Tibial artery (tissue), 4 donors: ENCODE measurements around the gene PPP4R2.

Source experiments
- DNase-seq, 2 donors: peaks; one replicate each; pipeline ENCODE4 v3.0.0-alpha.2; 2019
- H3K27ac ChIP-seq, 2 donors: fragments of 200-600 bp; sonication (generic) in 1 of 2; 1 replicate in 1 of 2; 2 replicates in 1 of 2; pipeline ENCODE4 v1.5.1; 2018 to 2019; ENCODE audit warnings: mild to moderate bottlenecking in 1 of 2
- H3K27me3 ChIP-seq, 2 donors: fragments of 200-600 bp; sonication (generic) in 1 of 2; one replicate each; pipeline versions ENCODE4 v1.5.1 to v1.6.0; 2016 to 2019
- H3K36me3 ChIP-seq, 3 donors: fragments of 200-600 bp; sonication (generic) in 2 of 3; one replicate each; pipeline ENCODE4 v1.5.1; 2016 to 2019; ENCODE audit warnings: mild to moderate bottlenecking in 2 of 3
- H3K4me1 ChIP-seq, 4 donors: fragments of 200-600 bp; sonication (generic) in 2 of 4; 1 replicate in 3 of 4; 2 replicates in 1 of 4; pipeline ENCODE4 v1.5.1; 2016 to 2019
- H3K4me3 ChIP-seq, 2 donors: fragments of 200-600 bp; sonication (generic) in 1 of 2; 1 replicate in 1 of 2; 2 replicates in 1 of 2; pipeline ENCODE4 v1.5.1; 2018 to 2019; ENCODE audit warnings: mild to moderate bottlenecking in 2 of 2
- H3K9me3 ChIP-seq, 3 donors: fragments of 200-600 bp; sonication (generic) in 1 of 3; one replicate each; pipeline ENCODE4 v1.5.1; 2016 to 2019
- intact Hi-C: fragments of 100-400 bp; cut with DNase I; formaldehyde crosslinking; loops from one replicate; pipeline ENCODE4 v1.15.0; 2023; ENCODE audit warnings: low total_unique reads
- TF ChIP-seq, protein P1 (sequence below), 2 experiments: fragments of 200-600 bp in 1 of 2; fragments of 450-650 bp in 1 of 2; IDR thresholded peaks; one replicate each; pipeline ENCODE4 v1.5.1; 2017 to 2019; ENCODE audit warnings: antibody characterized with exemption in 2 of 2, mild to moderate bottlenecking in 1 of 2, moderate library complexity in 1 of 2

PPP4R2 gene

DNA sequence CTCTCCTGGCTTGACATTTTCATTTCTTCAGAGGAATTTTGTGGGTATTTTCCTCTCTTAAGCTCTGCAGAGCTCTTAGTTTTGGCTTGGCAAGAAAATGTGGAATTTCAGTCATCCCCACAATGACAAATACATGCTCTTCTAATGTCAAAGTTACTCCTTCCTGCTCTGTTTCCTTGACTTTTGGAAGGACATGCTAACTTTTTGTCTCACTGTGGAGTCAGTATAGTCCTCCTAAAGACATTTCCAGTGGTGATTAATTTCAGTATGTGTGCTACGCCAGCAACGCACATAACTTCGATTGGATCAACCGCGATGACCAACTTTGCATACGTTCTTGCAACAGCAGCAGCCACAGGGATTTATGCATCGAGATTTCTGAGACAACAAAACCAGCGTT, 78.2 kb downstream of the PPP4R2 start:
- no peak for DNase-seq
- H3K27me3 ChIP-seq = no peaks in the 10 kb centered on the region
- H3K36me3 ChIP-seq = no peaks in the 10 kb centered on the region
- H3K4me3 ChIP-seq = no peak overlapping the region
- intact Hi-C loops = no loop called here
- H3K9me3 ChIP-seq = no peaks in the 10 kb centered on the region
- TF ChIP-seq, protein P1, sequence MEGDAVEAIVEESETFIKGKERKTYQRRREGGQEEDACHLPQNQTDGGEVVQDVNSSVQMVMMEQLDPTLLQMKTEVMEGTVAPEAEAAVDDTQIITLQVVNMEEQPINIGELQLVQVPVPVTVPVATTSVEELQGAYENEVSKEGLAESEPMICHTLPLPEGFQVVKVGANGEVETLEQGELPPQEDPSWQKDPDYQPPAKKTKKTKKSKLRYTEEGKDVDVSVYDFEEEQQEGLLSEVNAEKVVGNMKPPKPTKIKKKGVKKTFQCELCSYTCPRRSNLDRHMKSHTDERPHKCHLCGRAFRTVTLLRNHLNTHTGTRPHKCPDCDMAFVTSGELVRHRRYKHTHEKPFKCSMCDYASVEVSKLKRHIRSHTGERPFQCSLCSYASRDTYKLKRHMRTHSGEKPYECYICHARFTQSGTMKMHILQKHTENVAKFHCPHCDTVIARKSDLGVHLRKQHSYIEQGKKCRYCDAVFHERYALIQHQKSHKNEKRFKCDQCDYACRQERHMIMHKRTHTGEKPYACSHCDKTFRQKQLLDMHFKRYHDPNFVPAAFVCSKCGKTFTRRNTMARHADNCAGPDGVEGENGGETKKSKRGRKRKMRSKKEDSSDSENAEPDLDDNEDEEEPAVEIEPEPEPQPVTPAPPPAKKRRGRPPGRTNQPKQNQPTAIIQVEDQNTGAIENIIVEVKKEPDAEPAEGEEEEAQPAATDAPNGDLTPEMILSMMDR (IDR thresholded peaks at IDR 0.05) = no peak
- H3K4me1 ChIP-seq = peaks cover 0 to 18% (median 10%) of the 10 kb centered on the region in 4 donors
- H3K27ac ChIP-seq = no peak overlapping the region

DNA sequence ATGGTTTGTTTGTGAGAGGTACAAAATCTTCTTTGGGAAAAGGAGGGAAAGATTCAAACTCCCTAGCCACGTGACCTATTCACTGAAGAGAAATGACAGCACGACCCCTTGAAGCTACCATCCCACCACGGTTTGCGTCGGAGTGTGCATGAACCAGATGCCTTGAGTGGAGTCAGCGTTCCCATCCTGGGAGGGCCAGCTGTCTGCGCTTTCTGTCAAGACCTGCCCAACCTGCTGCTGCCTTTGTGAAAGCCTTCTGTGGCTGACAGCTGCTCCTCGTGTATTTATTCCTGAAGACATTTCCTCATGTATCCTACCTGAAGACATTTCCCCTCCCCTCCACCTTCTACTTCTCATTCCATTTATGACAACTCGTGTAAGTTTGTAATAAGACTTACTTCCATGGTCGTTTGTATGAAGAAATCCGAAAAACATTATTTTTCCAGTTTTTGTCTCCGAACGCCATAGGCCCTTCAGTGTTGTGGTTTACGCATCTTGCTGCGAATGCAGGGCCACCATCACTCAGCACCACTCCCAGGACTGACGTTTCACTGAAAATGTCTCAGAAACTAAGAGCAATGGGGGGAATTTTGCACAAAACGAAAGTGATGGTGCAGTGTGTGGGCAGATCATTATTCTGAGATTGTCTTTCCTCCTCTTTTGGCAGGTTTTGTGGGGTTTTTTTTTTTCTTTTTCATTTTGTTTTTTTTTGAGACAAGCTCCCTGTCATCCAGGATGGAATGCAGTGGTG, 83.8 kb downstream of the PPP4R2 start:
- Histone ChIP-seq H3K36me3 (no peaks in the 10 kb centered on the region), H3K27ac (no peak overlapping the region), H3K4me1 (no peaks in the 10 kb centered on the region), H3K4me3 (no peak overlapping the region), H3K9me3 (no peaks in the 10 kb centered on the region), H3K27me3 (no peaks in the 10 kb centered on the region)
- intact Hi-C loops = loop anchor here (10.0 kb wide), 1 partner anchor 136 kb away; no protein-coding TSS in a partner anchor
- TF ChIP-seq, protein P1 (IDR thresholded peaks at IDR 0.05) = no peak
- DNase-seq = no peak

DNA sequence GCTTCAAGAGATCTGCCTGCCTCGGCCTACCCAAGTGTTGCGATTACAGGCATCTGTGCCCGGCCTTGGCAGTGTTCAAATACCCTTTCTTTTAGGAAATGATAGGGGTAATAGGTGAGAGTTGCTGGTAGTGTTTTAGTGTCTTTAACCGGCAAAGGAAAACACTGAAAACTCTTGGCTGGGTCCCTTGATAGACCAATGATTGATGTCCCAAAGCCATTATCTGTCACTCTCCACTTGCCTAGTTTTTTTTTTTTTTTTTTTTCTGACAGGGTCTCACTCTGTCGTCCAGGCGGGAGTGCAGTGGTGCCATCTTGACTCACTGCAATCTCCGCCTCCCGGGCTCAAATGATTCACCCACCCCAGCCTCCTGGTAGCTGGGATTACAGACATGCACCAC, 84.5 kb downstream of the PPP4R2 start:
- no peak overlapping the region for H3K4me3 ChIP-seq
- no peaks in the 10 kb centered on the region for H3K9me3 ChIP-seq
- no peaks in the 10 kb centered on the region for H3K36me3 ChIP-seq
- DNase-seq = no peak
- H3K4me1 ChIP-seq = no peaks in the 10 kb centered on the region
- H3K27ac ChIP-seq = no peak overlapping the region
- TF ChIP-seq, protein P1 (IDR thresholded peaks at IDR 0.05) = no peak
- intact Hi-C loops = loop anchor here (10.0 kb wide), 1 partner anchor 136 kb away; no protein-coding TSS in a partner anchor
- no peaks in the 10 kb centered on the region for H3K27me3 ChIP-seq

DNA sequence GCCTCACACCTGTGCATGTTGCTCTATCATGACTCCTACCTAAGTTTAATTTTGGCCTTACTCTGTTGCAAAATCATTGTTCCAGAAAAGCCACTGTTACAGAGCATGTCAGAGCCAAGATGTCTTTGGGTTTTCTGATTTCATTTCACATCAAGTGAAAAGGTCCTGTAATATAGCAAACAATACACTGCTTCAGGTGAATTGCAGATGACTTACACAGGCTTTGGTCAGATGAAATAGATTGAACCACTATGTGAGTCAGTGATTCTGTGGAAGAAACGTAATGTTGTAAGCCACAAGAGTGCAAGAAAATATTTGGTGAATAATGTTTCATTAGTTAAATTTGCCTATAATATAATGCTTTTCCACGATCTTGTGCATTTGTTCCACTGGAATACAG, 87.6 kb downstream of the PPP4R2 start:
- H3K9me3 ChIP-seq = no peaks in the 10 kb centered on the region
- H3K4me1 ChIP-seq = no peaks in the 10 kb centered on the region
- H3K36me3 ChIP-seq = no peaks in the 10 kb centered on the region
- DNase-seq = no peak
- intact Hi-C loops = loop anchor here (10.0 kb wide), 1 partner anchor 139 kb away; no protein-coding TSS in a partner anchor
- no peak overlapping the region for H3K27ac ChIP-seq
- H3K4me3 ChIP-seq = no peak overlapping the region
- no peaks in the 10 kb centered on the region for H3K27me3 ChIP-seq
- TF ChIP-seq, protein P1 (IDR thresholded peaks at IDR 0.05) = no peak

DNA sequence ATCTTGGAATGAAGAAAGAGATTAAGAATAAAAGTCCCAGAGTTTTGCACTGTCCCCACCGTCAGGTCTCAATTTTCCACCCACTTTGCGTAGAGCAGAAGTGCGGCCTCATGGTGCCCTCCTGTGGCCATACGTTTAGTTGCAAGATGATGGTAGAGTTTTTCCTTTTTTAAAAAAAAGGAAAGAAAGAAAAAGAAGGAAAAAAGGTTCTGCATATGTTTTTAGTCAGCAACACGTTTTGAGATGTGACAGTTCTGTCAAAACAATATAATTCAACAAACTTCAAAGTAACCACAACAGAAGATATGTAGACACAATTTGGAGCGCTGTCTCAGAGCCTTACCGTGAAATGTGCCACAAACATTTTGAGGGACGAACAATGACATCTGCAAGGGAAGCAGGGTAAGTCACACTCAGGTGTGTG, 89.5 kb downstream of the PPP4R2 start:
- no peaks in the 10 kb centered on the region for H3K4me1 ChIP-seq
- H3K27ac ChIP-seq = no peak overlapping the region
- no peak for DNase-seq
- H3K4me3 ChIP-seq = no peak overlapping the region
- H3K36me3 ChIP-seq = no peaks in the 10 kb centered on the region
- intact Hi-C loops = loop anchor here (10.0 kb wide), 1 partner anchor 141 kb away; no protein-coding TSS in a partner anchor
- TF ChIP-seq, protein P1 (IDR thresholded peaks at IDR 0.05) = peak; percentile 68 to 76
- H3K27me3 ChIP-seq = no peaks in the 10 kb centered on the region
- H3K9me3 ChIP-seq = no peaks in the 10 kb centered on the region
